HEK293 (cell line): ENCODE data around the gene PRCP.

Experiments used
- CTCF ChIA-PET: fragments of 350-600 bp; formaldehyde crosslinking; extraction: SDS; loops from one replicate; lab custom pipeline; 2021; ENCODE audit warnings: antibody characterized with exemption; lab: Yijun Ruan, JAX
- POLR2A ChIA-PET: fragments of 300-600 bp; formaldehyde crosslinking; extraction: SDS; loops from one replicate; lab custom pipeline; 2020; ENCODE audit warnings: antibody characterized with exemption, inconsistent platforms; lab: Yijun Ruan, JAX
- H3K27ac ChIP-seq: fragments of 200-500 bp; sonication (Bioruptor generic); 2 replicates; pipeline ENCODE4 v1.5.1; 2014; ENCODE audit warnings: low read depth, low read length, control low read depth, inconsistent platforms; ENCODE audit errors: extremely low read depth
- H3K36me3 ChIP-seq, 2 experiments: fragments of 200-500 bp in 1 of 2; sonication (Bioruptor generic) in 1 of 2; 1 replicate in 1 of 2; 2 replicates in 1 of 2; pipeline ENCODE4 v1.5.1; 2014 to 2017; ENCODE audit warnings: inconsistent platforms in 2 of 2, low read length in 2 of 2; ENCODE audit not compliant: control insufficient read depth in 2 of 2, insufficient read depth in 1 of 2
- H3K4me1 ChIP-seq: fragments of 200-500 bp; sonication (Bioruptor generic); 2 replicates; pipeline ENCODE4 v1.5.1; 2014; ENCODE audit warnings: mild to moderate bottlenecking, low read length, inconsistent platforms; ENCODE audit not compliant: control insufficient read depth, insufficient read depth
- H3K4me3 ChIP-seq: 2 replicates; pipeline ENCODE4 v1.5.1; 2011; ENCODE audit warnings: low read depth, mild to moderate bottlenecking, control low read depth, low read length, moderate library complexity
- H3K9me3 ChIP-seq: fragments of 200-500 bp; sonication (Bioruptor generic); 2 replicates; pipeline ENCODE4 v1.5.1; 2014; ENCODE audit warnings: low read depth, low read length, inconsistent platforms; ENCODE audit not compliant: control insufficient read depth, insufficient read depth
- HIC1 ChIP-seq: fragments of 450-650 bp; formaldehyde crosslinking; IDR thresholded peaks from 2 replicates; pipeline ENCODE4 v1.5.1; 2016; ENCODE audit warnings: missing biosample characterization, missing genetic modification characterization
- PRDM2 ChIP-seq: fragments of 450-650 bp; formaldehyde crosslinking; IDR thresholded peaks from 2 replicates; pipeline ENCODE4 v1.5.1; 2016; ENCODE audit warnings: missing biosample characterization, missing genetic modification characterization, borderline replicate concordance
- WT1 ChIP-seq: fragments of 450-650 bp; formaldehyde crosslinking; IDR thresholded peaks from 2 replicates; pipeline ENCODE4 v1.5.1; 2016; ENCODE audit warnings: missing biosample characterization, missing genetic modification characterization
- ZBTB17 ChIP-seq: fragments of 450-650 bp; formaldehyde crosslinking; IDR thresholded peaks from 2 replicates; pipeline ENCODE4 v1.5.1; 2016; ENCODE audit warnings: missing biosample characterization, missing genetic modification characterization
- ZBTB8A ChIP-seq: fragments of 450-650 bp; formaldehyde crosslinking; IDR thresholded peaks from 2 replicates; pipeline ENCODE4 v1.5.1; 2016; ENCODE audit warnings: missing biosample characterization, missing genetic modification characterization
- ZEB2 ChIP-seq: fragments of 450-650 bp; formaldehyde crosslinking; IDR thresholded peaks from 2 replicates; pipeline ENCODE4 v1.5.1; 2016; ENCODE audit warnings: missing biosample characterization, missing genetic modification characterization
- ZNF114 ChIP-seq: fragments of 450-650 bp; formaldehyde crosslinking; IDR thresholded peaks from 2 replicates; pipeline ENCODE4 v1.5.0; 2017; ENCODE audit warnings: missing biosample characterization, missing genetic modification characterization
- ZNF274 ChIP-seq, 2 experiments: fragments of 200-500 bp in 1 of 2; fragments of 450-650 bp in 1 of 2; sonication (Bioruptor generic) in 1 of 2; formaldehyde crosslinking in 1 of 2; IDR thresholded peaks; 2 replicates each; pipeline versions ENCODE4 v1.5.1 to v1.6.1; 2014 to 2016; ENCODE audit warnings: borderline replicate concordance in 1 of 2, inconsistent platforms in 1 of 2, low read length in 1 of 2, missing biosample characterization in 1 of 2, missing genetic modification characterization in 1 of 2
- ZNF292 ChIP-seq: fragments of 450-650 bp; formaldehyde crosslinking; IDR thresholded peaks from 2 replicates; pipeline ENCODE4 v1.5.1; 2016; ENCODE audit warnings: low read depth, missing biosample characterization, missing genetic modification characterization, borderline replicate concordance
- ZNF324 ChIP-seq: fragments of 450-650 bp; formaldehyde crosslinking; IDR thresholded peaks from 2 replicates; pipeline ENCODE4 v1.5.1; 2016; ENCODE audit warnings: missing biosample characterization, missing genetic modification characterization
- ZNF514 ChIP-seq: fragments of 450-650 bp; formaldehyde crosslinking; IDR thresholded peaks from 2 replicates; pipeline ENCODE4 v1.5.1; 2016; ENCODE audit warnings: missing biosample characterization, missing genetic modification characterization
- ZNF518A ChIP-seq: fragments of 450-650 bp; formaldehyde crosslinking; conservative IDR thresholded peaks from 2 replicates; pipeline ENCODE4 v1.5.1; 2016; ENCODE audit warnings: low read depth, missing biosample characterization, missing genetic modification characterization
- ZNF677 ChIP-seq: fragments of 450-650 bp; IDR thresholded peaks from 2 replicates; pipeline ENCODE4 v1.5.0; 2018; ENCODE audit warnings: missing biosample characterization, mild to moderate bottlenecking, missing genetic modification characterization, moderate library complexity
- ZNF701 ChIP-seq: fragments of 450-650 bp; formaldehyde crosslinking; IDR thresholded peaks from 2 replicates; pipeline ENCODE4 v1.5.1; 2016; ENCODE audit warnings: missing biosample characterization, missing genetic modification characterization
- TF ChIP-seq, protein P1 (sequence below): fragments of 450-650 bp; formaldehyde crosslinking; IDR thresholded peaks from 2 replicates; pipeline ENCODE4 v1.5.1; 2016; ENCODE audit warnings: missing biosample characterization, missing genetic modification characterization

PRCP gene

DNA sequence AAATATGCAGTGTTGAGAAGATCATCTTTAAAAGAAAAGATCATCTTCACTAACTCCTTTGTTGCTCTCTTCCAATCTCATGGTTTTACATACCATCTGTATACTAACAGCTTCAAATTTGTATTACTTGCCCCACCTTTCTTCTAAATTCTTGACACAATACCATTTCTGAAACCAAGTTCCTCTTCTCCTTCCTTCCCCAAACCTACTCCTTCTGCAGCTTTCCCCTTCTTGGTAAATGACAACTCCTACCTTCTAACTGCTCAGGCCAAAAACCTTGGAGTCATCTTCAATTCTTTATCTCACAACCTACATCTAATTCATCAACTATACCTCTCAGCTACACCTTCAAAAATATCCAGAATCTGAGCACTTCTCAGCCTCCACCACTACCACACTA is 9.3 kb downstream of the PRCP start:
- H3K4me1 ChIP-seq: no peaks in the 10 kb centered on the region; the same call in 1 of the 2 replicates
- ChIA-PET CTCF (no interaction called here), POLR2A (no interaction called here)
- H3K36me3 ChIP-seq: no peaks in the 10 kb centered on the region
- TF ChIP-seq ZNF518A (tag by site-specific recombination) (no peak), ZEB2 (tag by site-specific recombination) (no peak), ZBTB8A (tag by site-specific recombination) (no peak), WT1 (tag by site-specific recombination) (no peak), ZNF274 (IDR thresholded peaks at IDR 0.05; ENCODE audit: low read length) (no peak), ZNF274 (tag by site-specific recombination; IDR thresholded peaks at IDR 0.05; ENCODE audit: borderline replicate concordance) (no peak), ZBTB17 (tag by site-specific recombination) (no peak), ZNF677 (tag by site-specific recombination) (no peak), HIC1 (tag by site-specific recombination) (no peak)
- no peaks in the 10 kb centered on the region for H3K9me3 ChIP-seq
- no peak overlapping the region for H3K27ac ChIP-seq
- no peak overlapping the region for H3K4me3 ChIP-seq

DNA sequence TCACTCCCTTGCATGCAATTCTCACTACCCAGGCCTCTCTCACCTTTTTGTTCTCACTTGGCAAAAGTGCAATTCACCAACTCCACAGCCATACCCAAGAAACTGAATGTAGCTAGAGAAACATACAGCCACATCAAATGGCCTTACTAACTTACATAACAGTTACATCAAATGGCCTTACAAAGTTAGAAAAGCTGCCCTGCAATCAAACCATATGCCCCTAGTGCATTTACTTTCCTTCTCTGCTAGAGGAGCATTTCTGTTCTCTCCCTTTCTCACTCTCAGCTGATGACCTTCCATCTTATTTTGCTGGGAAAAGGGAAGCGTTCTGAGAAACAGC is 10.3 kb downstream of the PRCP start:
- H3K9me3 ChIP-seq: no peaks in the 10 kb centered on the region
- no peak overlapping the region for H3K27ac ChIP-seq
- no peaks in the 10 kb centered on the region for H3K4me1 ChIP-seq
- no peak for TF ChIP-seq ZNF114 (tag by site-specific recombination)
- TF ChIP-seq ZNF701 (tag by site-specific recombination): no peak
- no peak for TF ChIP-seq PRDM2
- no peak for TF ChIP-seq ZNF292
- no peak for TF ChIP-seq ZNF324
- TF ChIP-seq, protein P1, sequence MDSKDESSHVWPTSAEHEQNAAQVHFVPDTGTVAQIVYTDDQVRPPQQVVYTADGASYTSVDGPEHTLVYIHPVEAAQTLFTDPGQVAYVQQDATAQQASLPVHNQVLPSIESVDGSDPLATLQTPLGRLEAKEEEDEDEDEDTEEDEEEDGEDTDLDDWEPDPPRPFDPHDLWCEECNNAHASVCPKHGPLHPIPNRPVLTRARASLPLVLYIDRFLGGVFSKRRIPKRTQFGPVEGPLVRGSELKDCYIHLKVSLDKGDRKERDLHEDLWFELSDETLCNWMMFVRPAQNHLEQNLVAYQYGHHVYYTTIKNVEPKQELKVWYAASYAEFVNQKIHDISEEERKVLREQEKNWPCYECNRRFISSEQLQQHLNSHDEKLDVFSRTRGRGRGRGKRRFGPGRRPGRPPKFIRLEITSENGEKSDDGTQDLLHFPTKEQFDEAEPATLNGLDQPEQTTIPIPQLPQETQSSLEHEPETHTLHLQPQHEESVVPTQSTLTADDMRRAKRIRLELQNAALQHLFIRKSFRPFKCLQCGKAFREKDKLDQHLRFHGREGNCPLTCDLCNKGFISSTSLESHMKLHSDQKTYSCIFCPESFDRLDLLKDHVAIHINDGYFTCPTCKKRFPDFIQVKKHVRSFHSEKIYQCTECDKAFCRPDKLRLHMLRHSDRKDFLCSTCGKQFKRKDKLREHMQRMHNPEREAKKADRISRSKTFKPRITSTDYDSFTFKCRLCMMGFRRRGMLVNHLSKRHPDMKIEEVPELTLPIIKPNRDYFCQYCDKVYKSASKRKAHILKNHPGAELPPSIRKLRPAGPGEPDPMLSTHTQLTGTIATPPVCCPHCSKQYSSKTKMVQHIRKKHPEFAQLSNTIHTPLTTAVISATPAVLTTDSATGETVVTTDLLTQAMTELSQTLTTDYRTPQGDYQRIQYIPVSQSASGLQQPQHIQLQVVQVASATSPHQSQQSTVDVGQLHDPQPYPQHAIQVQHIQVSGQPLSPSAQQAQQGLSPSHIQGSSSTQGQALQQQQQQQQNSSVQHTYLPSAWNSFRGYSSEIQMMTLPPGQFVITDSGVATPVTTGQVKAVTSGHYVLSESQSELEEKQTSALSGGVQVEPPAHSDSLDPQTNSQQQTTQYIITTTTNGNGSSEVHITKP (tag by site-specific recombination): no peak
- no peak for TF ChIP-seq ZNF514

More for the DNA sequence above, 10.3 kb downstream of the PRCP start:
- H3K36me3 ChIP-seq: no peaks in the 10 kb centered on the region
- POLR2A ChIA-PET: interaction anchor here (0.9 to 1.4 kb wide), 2 partner anchors 10 to 11 kb away, joined by 3 read pairs; partner anchors contain the start of genes DDIAS and PRCP
- no peak overlapping the region for H3K4me3 ChIP-seq
- CTCF ChIA-PET: interaction anchor here (0.6 to 1.0 kb wide), 2 partner anchors 23 to 395 kb away, joined by 3 to 6 read pairs; no protein-coding TSS in a partner anchor
